Measurements from ENCODE around the gene PRKG1.

The PRKG1 gene

DNA sequence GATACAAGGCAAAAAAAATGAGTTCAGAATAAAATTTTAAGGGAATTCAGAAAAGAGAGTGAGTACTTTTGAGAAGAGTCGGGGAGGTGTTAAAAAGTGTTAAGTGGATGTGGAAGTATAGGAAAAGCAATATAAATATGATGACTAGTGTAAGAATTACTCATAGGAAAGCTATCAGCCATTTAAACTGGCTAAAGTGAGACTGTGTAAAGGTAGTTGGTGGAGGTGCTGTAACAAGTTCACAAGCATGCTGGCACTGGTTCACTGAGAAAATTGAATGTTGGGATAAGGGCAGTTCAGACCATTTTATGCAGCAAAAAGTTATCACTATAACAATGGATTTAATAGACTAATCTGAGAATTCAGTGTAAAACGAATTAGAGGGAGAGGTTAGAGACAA lies 1060.8 kb downstream of the PRKG1 start:
- FAIRE-seq: no peak
- TF ChIP-seq POLR2AphosphoS5 (IDR thresholded peaks at IDR 0.05; ENCODE audit: low read depth, low read length) (no peak), TAF1 (IDR thresholded peaks at IDR 0.05; ENCODE audit: borderline replicate concordance, low read depth, low read length) (no peak), POLR2A (IDR thresholded peaks at IDR 0.05; ENCODE audit: low read depth, low read length) (no peak)
- no peak for DNase-seq (ENCODE audit: insufficient read length)

DNA sequence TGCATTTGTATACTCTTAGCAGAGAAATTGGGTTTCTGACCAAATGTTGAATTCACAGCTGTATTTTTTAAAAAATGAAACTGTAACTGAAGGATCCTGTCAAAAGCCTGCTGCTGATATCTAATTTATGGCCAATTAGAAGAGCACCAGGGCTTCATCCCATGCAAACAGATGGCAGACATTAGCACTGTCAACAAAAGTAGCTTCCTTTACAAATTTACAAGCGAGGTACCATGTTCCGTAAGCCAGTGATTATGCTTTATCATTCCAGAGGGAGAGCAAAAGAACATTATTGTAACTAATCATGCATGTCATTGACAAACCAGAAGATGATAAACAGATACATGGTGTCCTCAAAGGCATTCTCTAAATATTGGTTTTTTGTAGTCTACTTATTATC lies 1062.6 kb downstream of the PRKG1 start:
- no peak for TF ChIP-seq TAF1 (IDR thresholded peaks at IDR 0.05; ENCODE audit: borderline replicate concordance, low read depth, low read length)
- no peak for TF ChIP-seq POLR2A (IDR thresholded peaks at IDR 0.05; ENCODE audit: low read depth, low read length)
- TF ChIP-seq POLR2AphosphoS5 (IDR thresholded peaks at IDR 0.05; ENCODE audit: low read depth, low read length): no peak
- FAIRE-seq (no peak), DNase-seq (ENCODE audit: insufficient read length) (no peak)

DNA sequence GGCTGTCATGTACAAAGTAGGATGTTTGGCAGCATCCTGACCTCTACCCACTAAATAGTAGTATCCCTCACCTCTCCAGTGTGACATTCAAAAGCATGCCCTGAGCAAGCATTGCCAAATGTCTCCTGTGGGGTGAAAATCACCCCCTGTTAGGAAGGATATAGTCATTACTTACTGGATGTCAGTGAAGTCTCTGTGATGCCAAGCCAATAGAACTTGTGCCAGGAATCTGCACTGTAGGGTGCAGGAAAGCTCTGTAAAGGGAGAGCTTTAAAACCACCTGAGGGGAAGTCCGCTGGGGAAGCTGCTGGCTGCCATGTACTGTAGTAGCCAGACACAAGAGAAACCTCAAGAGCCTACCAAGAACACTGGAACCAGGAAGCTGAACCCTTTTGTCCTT lies 1069.1 kb downstream of the PRKG1 start:
- FAIRE-seq (no peak), DNase-seq (ENCODE audit: insufficient read length) (no peak)
- TF ChIP-seq TAF1 (IDR thresholded peaks at IDR 0.05; ENCODE audit: borderline replicate concordance, low read depth, low read length) (no peak), POLR2A (IDR thresholded peaks at IDR 0.05; ENCODE audit: low read depth, low read length) (no peak), POLR2AphosphoS5 (IDR thresholded peaks at IDR 0.05; ENCODE audit: low read depth, low read length) (no peak)

DNA sequence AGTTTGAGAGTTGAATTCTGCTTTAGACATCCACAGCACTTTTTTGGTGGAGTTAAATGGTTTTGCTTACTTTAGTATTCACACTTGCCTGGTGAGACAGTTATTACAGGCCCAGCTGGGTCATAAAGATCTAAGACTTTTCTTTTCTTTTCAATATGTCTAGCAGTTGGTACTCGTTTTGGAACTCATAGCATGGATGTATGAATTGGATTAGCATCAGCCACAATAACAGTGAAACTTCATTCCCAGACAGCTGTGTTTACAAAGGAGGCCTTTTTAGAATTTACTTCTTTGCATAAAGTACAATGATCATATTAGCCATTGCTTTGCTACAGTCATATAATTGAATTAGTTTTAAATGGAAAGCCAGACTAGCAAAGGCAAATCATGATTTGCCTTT lies 1071.3 kb downstream of the PRKG1 start:
- FAIRE-seq (no peak), DNase-seq (ENCODE audit: insufficient read length) (no peak)
- TF ChIP-seq POLR2AphosphoS5 (IDR thresholded peaks at IDR 0.05; ENCODE audit: low read depth, low read length) (no peak), TAF1 (IDR thresholded peaks at IDR 0.05; ENCODE audit: borderline replicate concordance, low read depth, low read length) (no peak), POLR2A (IDR thresholded peaks at IDR 0.05; ENCODE audit: low read depth, low read length) (no peak)

DNA sequence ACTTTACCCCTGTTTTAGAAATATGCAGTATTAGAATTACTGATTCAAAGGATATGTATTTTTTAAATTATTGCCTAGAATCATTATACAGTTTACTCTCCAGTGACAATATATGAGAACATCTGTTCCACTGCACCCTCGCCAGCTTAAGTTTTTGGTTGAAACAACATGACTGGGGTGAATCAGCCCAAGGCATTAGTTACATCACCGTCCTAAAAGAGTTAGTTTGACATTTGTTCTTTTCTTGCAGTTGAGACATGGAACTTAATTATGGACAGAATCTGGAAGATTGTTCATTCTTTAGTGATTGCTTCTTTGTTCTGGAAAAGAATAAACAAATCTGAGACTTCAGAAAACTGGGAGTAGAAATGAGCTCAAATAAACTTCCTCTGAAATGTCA lies 1072.5 kb downstream of the PRKG1 start:
- TF ChIP-seq POLR2A (IDR thresholded peaks at IDR 0.05; ENCODE audit: low read depth, low read length): no peak
- TF ChIP-seq POLR2AphosphoS5 (IDR thresholded peaks at IDR 0.05; ENCODE audit: low read depth, low read length): no peak
- TF ChIP-seq TAF1 (IDR thresholded peaks at IDR 0.05; ENCODE audit: borderline replicate concordance, low read depth, low read length): no peak
- no peak for DNase-seq (ENCODE audit: insufficient read length)
- no peak for FAIRE-seq

DNA sequence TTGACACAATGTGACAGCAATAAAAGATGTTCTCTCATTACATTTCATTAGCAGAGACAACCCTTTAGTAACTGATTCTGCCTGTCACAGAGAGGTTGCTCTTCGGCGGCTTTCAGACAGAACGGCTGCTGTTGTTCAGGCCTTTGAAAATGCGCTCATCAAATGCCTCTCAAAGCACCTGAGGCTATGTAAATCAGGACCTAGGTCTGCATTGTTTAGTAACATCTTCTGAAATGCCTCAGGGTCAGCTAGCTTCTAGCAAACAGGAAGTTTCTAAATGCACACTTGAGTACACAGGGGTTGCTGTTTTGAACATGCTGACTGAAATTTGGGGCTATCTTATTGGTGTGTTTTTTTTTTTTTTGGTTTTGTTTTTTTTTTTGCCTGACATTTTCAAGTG lies 1096.5 kb downstream of the PRKG1 start:
- no peak for TF ChIP-seq POLR2A (IDR thresholded peaks at IDR 0.05; ENCODE audit: low read depth, low read length)
- TF ChIP-seq TAF1 (IDR thresholded peaks at IDR 0.05; ENCODE audit: borderline replicate concordance, low read depth, low read length): no peak
- TF ChIP-seq POLR2AphosphoS5 (IDR thresholded peaks at IDR 0.05; ENCODE audit: low read depth, low read length): no peak
- DNase-seq (ENCODE audit: insufficient read length): no peak

DNA sequence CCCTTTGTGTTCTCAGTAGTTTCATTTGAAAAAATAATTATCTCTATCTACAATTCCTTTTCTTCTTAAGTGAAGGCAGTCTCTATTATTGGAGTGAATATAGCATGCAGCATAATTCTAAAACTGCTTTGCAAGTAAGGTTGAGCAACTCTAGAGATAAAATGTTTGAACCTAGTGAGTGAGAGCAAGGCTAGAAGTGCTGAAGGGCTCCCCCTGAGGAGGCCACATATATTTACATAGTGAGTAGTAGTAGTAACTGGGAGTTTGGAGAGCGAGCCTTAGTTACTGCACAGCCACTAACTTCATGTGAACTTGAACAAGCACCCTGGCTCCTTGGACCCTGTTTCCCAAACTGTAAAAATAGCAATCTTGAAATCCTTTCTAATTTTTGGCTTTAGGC lies 1098.3 kb downstream of the PRKG1 start:
- TF ChIP-seq POLR2AphosphoS5 (IDR thresholded peaks at IDR 0.05; ENCODE audit: low read depth, low read length) (no peak), POLR2A (IDR thresholded peaks at IDR 0.05; ENCODE audit: low read depth, low read length) (no peak), TAF1 (IDR thresholded peaks at IDR 0.05; ENCODE audit: borderline replicate concordance, low read depth, low read length) (no peak)
- no peak for DNase-seq (ENCODE audit: insufficient read length)
- FAIRE-seq: no peak

More for the DNA sequence above, 1096.5 kb downstream of the PRKG1 start:
- FAIRE-seq: no peak

DNA sequence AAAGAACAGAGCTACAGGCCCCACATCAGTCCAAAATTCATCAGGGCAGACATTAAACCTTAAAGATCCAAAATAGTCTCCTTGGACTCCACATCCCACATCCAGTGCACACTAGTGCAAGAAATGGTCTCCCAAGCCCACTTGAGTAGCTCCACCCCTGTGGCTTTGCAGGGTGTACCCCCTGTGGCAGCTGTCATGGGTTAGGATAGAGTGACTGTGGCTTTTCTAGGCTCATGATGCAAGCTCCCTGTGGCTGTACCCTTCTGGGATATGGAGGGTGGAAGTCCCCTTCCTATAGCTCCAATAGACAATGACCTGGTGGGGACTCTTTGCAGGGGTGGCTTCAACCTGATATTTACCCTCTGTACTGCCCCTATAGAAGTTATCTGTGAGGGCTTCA lies 1111.0 kb downstream of the PRKG1 start:
- TF ChIP-seq POLR2A (IDR thresholded peaks at IDR 0.05; ENCODE audit: low read depth, low read length) (no peak), TAF1 (IDR thresholded peaks at IDR 0.05; ENCODE audit: borderline replicate concordance, low read depth, low read length) (no peak), POLR2AphosphoS5 (IDR thresholded peaks at IDR 0.05; ENCODE audit: low read depth, low read length) (no peak)
- DNase-seq (ENCODE audit: insufficient read length): no peak
- FAIRE-seq: no peak

DNA sequence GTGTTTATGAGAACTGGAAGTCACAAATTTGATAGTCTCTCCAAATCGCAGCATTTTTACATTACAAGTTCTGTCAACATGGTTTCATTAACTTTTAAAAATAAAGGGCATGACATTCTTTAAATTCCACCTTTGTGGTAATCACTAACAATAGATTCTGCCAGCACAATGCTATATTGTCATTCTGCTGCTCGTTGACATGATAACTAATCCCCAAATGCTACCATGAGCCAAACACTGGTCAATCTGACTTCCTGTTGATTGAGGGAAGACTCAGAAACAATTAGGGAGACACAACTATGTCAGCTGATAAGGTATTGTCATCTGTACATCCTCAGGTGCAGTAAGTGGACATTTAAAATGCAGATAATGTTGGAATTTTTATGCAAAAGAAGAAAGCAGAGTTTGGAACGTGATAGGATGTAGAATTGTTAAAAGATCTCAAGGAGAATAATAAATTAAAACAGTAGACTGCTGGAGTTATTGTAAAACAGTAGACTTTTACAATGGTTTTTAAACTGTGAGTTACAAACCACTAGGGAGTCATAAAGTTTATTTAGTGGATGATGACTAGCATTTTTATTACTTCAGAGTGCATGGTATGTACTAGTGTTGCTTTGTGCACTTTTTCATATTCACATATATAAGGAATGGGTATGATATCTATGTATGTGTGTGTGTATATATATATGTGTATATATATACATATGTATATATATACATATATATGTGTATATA lies 1113.4 kb downstream of the PRKG1 start:
- no peak for DNase-seq (ENCODE audit: insufficient read length)
- FAIRE-seq: no peak
- TF ChIP-seq POLR2AphosphoS5 (IDR thresholded peaks at IDR 0.05; ENCODE audit: low read depth, low read length) (no peak), TAF1 (IDR thresholded peaks at IDR 0.05; ENCODE audit: borderline replicate concordance, low read depth, low read length) (no peak), POLR2A (IDR thresholded peaks at IDR 0.05; ENCODE audit: low read depth, low read length) (no peak)

DNA sequence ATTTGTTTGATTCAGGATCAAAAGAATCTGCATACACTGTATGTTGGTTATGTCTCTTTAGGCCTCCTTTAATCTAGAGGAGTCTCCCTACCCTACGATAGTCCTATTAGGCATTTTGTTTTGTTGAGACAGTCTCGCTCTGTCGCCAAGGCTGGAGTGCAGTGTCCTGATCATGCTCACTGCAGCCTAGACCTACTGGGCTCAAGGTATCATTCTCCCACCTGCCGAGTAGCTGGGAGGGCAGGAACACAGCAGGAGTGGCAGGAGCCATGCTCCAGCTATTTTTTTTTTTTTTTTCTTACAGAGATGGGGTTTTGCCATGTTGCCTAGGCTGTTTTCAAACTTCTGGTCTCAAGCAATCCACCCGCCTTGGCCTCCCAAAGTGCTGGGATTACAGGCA lies 1116.8 kb downstream of the PRKG1 start:
- no peak for TF ChIP-seq POLR2AphosphoS5 (IDR thresholded peaks at IDR 0.05; ENCODE audit: low read depth, low read length)
- no peak for TF ChIP-seq TAF1 (IDR thresholded peaks at IDR 0.05; ENCODE audit: borderline replicate concordance, low read depth, low read length)
- no peak for TF ChIP-seq POLR2A (IDR thresholded peaks at IDR 0.05; ENCODE audit: low read depth, low read length)
- no peak for FAIRE-seq
- DNase-seq (ENCODE audit: insufficient read length): no peak

DNA sequence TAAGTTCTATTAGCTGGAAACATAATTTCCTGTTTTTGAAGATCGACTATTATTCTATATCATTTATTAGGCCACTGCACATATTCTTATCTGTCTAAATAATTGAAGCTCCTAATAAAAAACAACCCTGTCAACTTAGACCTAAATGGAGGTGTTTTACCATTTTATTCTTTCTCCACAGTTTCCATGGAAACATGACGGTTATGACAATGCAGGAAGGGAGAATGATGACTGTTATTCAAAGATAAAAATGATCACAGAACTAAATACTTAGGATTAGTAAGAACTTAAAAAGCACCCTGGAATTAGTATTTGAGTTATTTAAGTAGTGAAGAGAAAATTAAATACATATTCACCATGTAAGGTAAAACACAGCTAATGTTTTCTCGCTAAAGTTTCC lies 1119.9 kb downstream of the PRKG1 start:
- TF ChIP-seq TAF1 (IDR thresholded peaks at IDR 0.05; ENCODE audit: borderline replicate concordance, low read depth, low read length) (no peak), POLR2A (IDR thresholded peaks at IDR 0.05; ENCODE audit: low read depth, low read length) (no peak), POLR2AphosphoS5 (IDR thresholded peaks at IDR 0.05; ENCODE audit: low read depth, low read length) (no peak)
- DNase-seq (ENCODE audit: insufficient read length): no peak
- no peak for FAIRE-seq

DNA sequence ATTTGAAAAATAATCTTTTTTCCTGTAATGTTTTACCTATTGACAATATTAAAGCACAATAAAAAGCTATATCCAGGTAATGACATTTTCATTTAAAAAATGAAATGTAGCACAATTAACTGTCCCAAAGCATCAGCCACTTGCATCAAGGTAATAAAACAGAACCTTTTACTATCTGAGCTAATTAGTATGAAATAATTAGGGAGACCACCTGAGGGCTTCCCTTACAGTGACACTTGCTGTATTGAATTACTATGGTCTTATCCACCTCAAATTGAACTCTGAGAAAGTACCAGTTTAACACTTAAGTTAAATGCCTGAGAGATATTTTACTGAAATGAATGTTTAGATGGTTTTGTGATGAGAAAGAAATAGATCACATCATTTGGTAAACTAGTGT lies 1120.4 kb downstream of the PRKG1 start:
- TF ChIP-seq POLR2AphosphoS5 (IDR thresholded peaks at IDR 0.05; ENCODE audit: low read depth, low read length): no peak
- no peak for TF ChIP-seq POLR2A (IDR thresholded peaks at IDR 0.05; ENCODE audit: low read depth, low read length)
- TF ChIP-seq TAF1 (IDR thresholded peaks at IDR 0.05; ENCODE audit: borderline replicate concordance, low read depth, low read length): no peak
- FAIRE-seq (no peak), DNase-seq (ENCODE audit: insufficient read length) (no peak)
